Cardiac muscle cell (in vitro differentiated cells and primary cell): ENCODE results near the gene RAPGEF6. TPM values are rescaled to one million over a fixed set of nuclear protein-coding genes. Genes with fewer than 3 reads are reported as not detected.
A peak's percentile ranks its signal among the peaks of the same experiment; 100 is the strongest.

ENCODE experiments used
- DNase-seq, 2 donors: peaks; one replicate each; pipeline versions ENCODE4 v3.0.0 to v3.0.0-alpha.2; 2010 to 2017; ENCODE audit warnings: low read depth in 1 of 2, low spot score in 1 of 2
- H3K27ac ChIP-seq: fragments of 200-600 bp; sonication (generic); 2 replicates; pipeline ENCODE4 v1.5.1; 2016
- H3K27me3 ChIP-seq: fragments of 200-600 bp; sonication (generic); 2 replicates; pipeline ENCODE4 v1.6.0; 2016; ENCODE audit warnings: control low read depth
- H3K36me3 ChIP-seq: fragments of 200-600 bp; sonication (generic); 2 replicates; pipeline ENCODE4 v1.5.1; 2016; ENCODE audit warnings: control low read depth
- H3K4me1 ChIP-seq: fragments of 200-600 bp; sonication (generic); 2 replicates; pipeline ENCODE4 v1.8.1; 2017; ENCODE audit warnings: low read depth, mild to moderate bottlenecking, mixed run types
- H3K4me3 ChIP-seq: fragments of 200-600 bp; sonication (generic); 2 replicates; pipeline ENCODE4 v1.5.1; 2016; ENCODE audit warnings: mild to moderate bottlenecking
- H3K9me3 ChIP-seq: fragments of 200-600 bp; sonication (generic); 2 replicates; pipeline ENCODE4 v1.5.1; 2017; ENCODE audit warnings: low read depth, mild to moderate bottlenecking, control low read depth
- polyA plus RNA-seq: library from polyadenylated mRNA; unstranded; fragments of >200 nt; fragmentation: Nextera tagmentation; extraction: Ambion mirVana; gene quantifications from 2 replicates; pipeline ENCODE4 v1.2.1, GENCODE V29; 2016
- total RNA-seq: library from RNA; depleted of rRNA; stranded (reverse); fragments of >200 nt; gene quantifications from 2 replicates; pipeline ENCODE4 v1.2.3, GENCODE V29; 2016
- TF ChIP-seq, protein P1 (sequence below): IDR thresholded peaks from 2 replicates; pipeline ENCODE4 v1.5.1; 2012; ENCODE audit warnings: low read depth, mild to moderate bottlenecking, low read length

RAPGEF6 gene
- total RNA-seq (16.0 and 22.3 TPM in 2 replicates), polyA plus RNA-seq (8.5 and 10.8 TPM in 2 replicates)

- Histone ChIP-seq H3K4me3 (peak within 1 kb of the TSS; percentile 67), H3K27me3 (no peaks in the 10 kb centered on the region), H3K27ac (peak within 1 kb of the TSS; percentile 98), H3K4me1 (peaks cover 26% of the 10 kb centered on the region), H3K9me3 (no peaks in the 10 kb centered on the region), H3K36me3 (no peaks in the 10 kb centered on the region)
- DNase-seq: peak; percentile 99 to 100
- TF ChIP-seq, protein P1, sequence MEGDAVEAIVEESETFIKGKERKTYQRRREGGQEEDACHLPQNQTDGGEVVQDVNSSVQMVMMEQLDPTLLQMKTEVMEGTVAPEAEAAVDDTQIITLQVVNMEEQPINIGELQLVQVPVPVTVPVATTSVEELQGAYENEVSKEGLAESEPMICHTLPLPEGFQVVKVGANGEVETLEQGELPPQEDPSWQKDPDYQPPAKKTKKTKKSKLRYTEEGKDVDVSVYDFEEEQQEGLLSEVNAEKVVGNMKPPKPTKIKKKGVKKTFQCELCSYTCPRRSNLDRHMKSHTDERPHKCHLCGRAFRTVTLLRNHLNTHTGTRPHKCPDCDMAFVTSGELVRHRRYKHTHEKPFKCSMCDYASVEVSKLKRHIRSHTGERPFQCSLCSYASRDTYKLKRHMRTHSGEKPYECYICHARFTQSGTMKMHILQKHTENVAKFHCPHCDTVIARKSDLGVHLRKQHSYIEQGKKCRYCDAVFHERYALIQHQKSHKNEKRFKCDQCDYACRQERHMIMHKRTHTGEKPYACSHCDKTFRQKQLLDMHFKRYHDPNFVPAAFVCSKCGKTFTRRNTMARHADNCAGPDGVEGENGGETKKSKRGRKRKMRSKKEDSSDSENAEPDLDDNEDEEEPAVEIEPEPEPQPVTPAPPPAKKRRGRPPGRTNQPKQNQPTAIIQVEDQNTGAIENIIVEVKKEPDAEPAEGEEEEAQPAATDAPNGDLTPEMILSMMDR: peak; percentile 10
Measured at GRCh38 chr5:131634996-131635683, at the start of gene RAPGEF6. RAPGEF6 (minus strand) TSS chr5:131635229; CDS start chr5:131635030, 199 bp downstream.

GRCh38 chr5:131684595-131684994, 49.6 kb upstream of the RAPGEF6 start:
- DNase-seq: no peak
- H3K4me3 ChIP-seq: no peak overlapping the region
- TF ChIP-seq, protein P1: no peak
- peaks cover 6% of the 10 kb centered on the region for H3K36me3 ChIP-seq
- no peak overlapping the region for H3K27ac ChIP-seq
- no peaks in the 10 kb centered on the region for H3K27me3 ChIP-seq
- peaks cover 4% of the 10 kb centered on the region for H3K4me1 ChIP-seq
- H3K9me3 ChIP-seq: no peaks in the 10 kb centered on the region

- no peak for DNase-seq
- TF ChIP-seq, protein P1: no peak
- Histone ChIP-seq H3K4me1 (peaks cover 4% of the 10 kb centered on the region), H3K9me3 (no peaks in the 10 kb centered on the region), H3K36me3 (peaks cover 6% of the 10 kb centered on the region), H3K27ac (no peak overlapping the region), H3K27me3 (no peaks in the 10 kb centered on the region), H3K4me3 (no peak overlapping the region)
Measured at GRCh38 chr5:131684051-131684450, 49.0 kb upstream of the RAPGEF6 start.

- H3K36me3 ChIP-seq: peaks cover 6% of the 10 kb centered on the region
- no peak for DNase-seq
- H3K27me3 ChIP-seq: no peaks in the 10 kb centered on the region
- H3K27ac ChIP-seq: no peak overlapping the region
- TF ChIP-seq, protein P1: no peak
- peaks cover 4% of the 10 kb centered on the region for H3K4me1 ChIP-seq
- H3K9me3 ChIP-seq: no peaks in the 10 kb centered on the region
- no peak overlapping the region for H3K4me3 ChIP-seq
Measured at GRCh38 chr5:131682826-131683225, 47.8 kb upstream of the RAPGEF6 start.

DNA sequence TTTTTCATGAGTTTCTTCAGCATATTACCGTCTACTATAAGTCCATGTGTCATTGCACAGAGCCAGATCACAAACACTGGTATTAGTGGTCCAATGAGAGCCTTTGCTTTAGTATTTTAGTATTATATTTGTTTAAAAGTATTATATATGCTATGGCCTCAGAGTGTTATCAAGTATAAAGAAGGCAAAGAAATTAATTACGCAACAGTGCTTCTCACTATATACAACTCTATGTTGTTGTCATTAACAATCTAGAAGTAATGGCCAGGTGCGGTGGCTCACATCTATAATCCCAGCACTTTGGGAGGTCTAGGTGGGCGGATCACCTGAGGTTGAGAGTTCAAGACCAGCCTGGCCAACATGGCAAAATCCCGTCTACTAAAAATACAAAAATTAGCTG, 47.1 kb upstream of the RAPGEF6 start:
- peaks cover 4% of the 10 kb centered on the region for H3K4me1 ChIP-seq
- no peak overlapping the region for H3K27ac ChIP-seq
- no peaks in the 10 kb centered on the region for H3K27me3 ChIP-seq
- DNase-seq: no peak
- no peaks in the 10 kb centered on the region for H3K9me3 ChIP-seq
- TF ChIP-seq, protein P1: no peak
- peaks cover 11% of the 10 kb centered on the region for H3K36me3 ChIP-seq
- H3K4me3 ChIP-seq: no peak overlapping the region
